AML-193 (cell line): ENCODE measurements around the gene SF3B2.
"Not testable (repeated sequence)": the region's sequence is repeated elsewhere in the genome, so short reads cannot be mapped to it uniquely, and the experiment has no call there.

Experiments used
- DNase-seq, 2 experiments: peaks; one replicate each; lab custom pipeline; 2025; lab: John Stamatoyannopoulos, UW

SF3B2 gene

GRCh38 chr11:66106786-66107599, 54.8 kb downstream of the SF3B2 start:
- no peak for DNase-seq

GRCh38 chr11:66107600-66108510, 55.7 kb downstream of the SF3B2 start:
- no peak for DNase-seq

- no peak for DNase-seq
These were observed 57.1 kb downstream of the SF3B2 start for GRCh38 chr11:66109294-66109693.

- no peak for DNase-seq
These were observed 59.0 kb downstream of the SF3B2 start for GRCh38 chr11:66111158-66111557.

GRCh38 chr11:66112041-66112491, 59.9 kb downstream of the SF3B2 start:
- no peak for DNase-seq

- no peak for DNase-seq
These were observed 60.7 kb downstream of the SF3B2 start for GRCh38 chr11:66112601-66113499.

- DNase-seq: not testable (repeated sequence)
These were observed 62.8 kb downstream of the SF3B2 start for GRCh38 chr11:66114957-66115356.

- no peak for DNase-seq
These were observed 63.6 kb downstream of the SF3B2 start for GRCh38 chr11:66115638-66116301.

GRCh38 chr11:66116576-66117361, 64.6 kb downstream of the SF3B2 start:
- no peak for DNase-seq

- DNase-seq: no peak
These were observed 66.7 kb downstream of the SF3B2 start for GRCh38 chr11:66118847-66119246.
